A549 treated with ZK216348 at 1 μM for 4 hours (cell line): ENCODE measurements around the gene OR5C1. TPM values are rescaled to one million over a fixed set of nuclear protein-coding genes. Genes with fewer than 3 reads are reported as not detected.

Experiments
- total RNA-seq: library from RNA; stranded (reverse); fragments of 200-300 nt; extraction: Qiagen RNA extraction; gene quantifications from 5 replicates; pipeline ENCODE4 v1.2.3, GENCODE V29; 2022; ENCODE audit warnings: low read depth

OR5C1 gene
- not detected in 5 replicates for total RNA-seq

DNA sequence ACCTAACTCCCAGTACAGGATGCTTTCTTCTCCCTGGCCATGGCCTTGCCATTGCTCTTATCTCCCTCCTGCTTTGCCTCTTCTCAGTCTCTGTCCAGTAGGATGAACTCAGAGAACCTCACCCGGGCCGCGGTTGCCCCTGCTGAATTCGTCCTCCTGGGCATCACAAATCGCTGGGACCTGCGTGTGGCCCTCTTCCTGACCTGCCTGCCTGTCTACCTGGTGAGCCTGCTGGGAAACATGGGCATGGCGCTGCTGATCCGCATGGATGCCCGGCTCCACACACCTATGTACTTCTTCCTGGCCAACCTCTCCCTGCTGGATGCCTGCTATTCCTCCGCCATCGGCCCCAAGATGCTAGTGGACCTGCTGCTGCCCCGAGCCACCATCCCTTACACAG lies at the start of gene OR5C1:
OR5C1 (plus strand) TSS at position 103 of the 400 bp plus-strand sequence; CDS start at position 103, 0 bp downstream.

GRCh38 chr9:122742003-122742402 lies 46.7 kb upstream of the OR5C1 start, which contains the start of gene OR1L6:
OR1L6 (plus strand) TSS chr9:122742303; CDS start chr9:122749848, 7,545 bp downstream.

DNA sequence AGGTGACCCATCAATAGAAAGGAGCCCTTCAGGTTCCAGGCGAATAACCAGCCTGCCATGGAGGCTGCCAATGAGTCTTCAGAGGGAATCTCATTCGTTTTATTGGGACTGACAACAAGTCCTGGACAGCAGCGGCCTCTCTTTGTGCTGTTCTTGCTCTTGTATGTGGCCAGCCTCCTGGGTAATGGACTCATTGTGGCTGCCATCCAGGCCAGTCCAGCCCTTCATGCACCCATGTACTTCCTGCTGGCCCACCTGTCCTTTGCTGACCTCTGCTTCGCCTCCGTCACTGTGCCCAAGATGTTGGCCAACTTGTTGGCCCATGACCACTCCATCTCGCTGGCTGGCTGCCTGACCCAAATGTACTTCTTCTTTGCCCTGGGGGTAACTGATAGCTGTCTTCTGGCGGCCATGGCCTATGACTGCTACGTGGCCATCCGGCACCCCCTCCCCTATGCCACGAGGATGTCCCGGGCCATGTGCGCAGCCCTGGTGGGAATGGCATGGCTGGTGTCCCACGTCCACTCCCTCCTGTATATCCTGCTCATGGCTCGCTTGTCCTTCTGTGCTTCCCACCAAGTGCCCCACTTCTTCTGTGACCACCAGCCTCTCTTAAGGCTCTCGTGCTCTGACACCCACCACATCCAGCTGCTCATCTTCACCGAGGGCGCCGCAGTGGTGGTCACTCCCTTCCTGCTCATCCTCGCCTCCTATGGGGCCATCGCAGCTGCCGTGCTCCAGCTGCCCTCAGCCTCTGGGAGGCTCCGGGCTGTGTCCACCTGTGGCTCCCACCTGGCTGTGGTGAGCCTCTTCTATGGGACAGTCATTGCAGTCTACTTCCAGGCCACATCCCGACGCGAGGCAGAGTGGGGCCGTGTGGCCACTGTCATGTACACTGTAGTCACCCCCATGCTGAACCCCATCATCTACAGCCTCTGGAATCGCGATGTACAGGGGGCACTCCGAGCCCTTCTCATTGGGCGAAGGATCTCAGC lies 11.6 kb downstream of the OR5C1 start, which contains the start of gene OR1K1:
OR1K1 (plus strand) TSS at position 58 of the 995 bp plus-strand sequence; CDS start at position 58, 0 bp downstream.

Other genes with a start within 250 kb of the OR5C1 start
- not detected in 5 replicates for gene OR1N2, start 235.8 kb upstream of the OR5C1 start, total RNA-seq
- gene OR1L8, start 205.5 kb upstream of the OR5C1 start, total RNA-seq = not detected in 5 replicates
- gene OR1Q1, start 174.2 kb upstream of the OR5C1 start, total RNA-seq = 0.15 TPM in 1 of 5 replicates, not detected in the others
- gene OR1B1, start 131.3 kb upstream of the OR5C1 start, total RNA-seq = not detected in 5 replicates
- gene OR1L1, start 127.2 kb upstream of the OR5C1 start, total RNA-seq = not detected in 5 replicates
- not detected in 5 replicates for gene OR1L3, start 113.8 kb upstream of the OR5C1 start, total RNA-seq
- gene OR1L4, start 64.9 kb upstream of the OR5C1 start, total RNA-seq = not detected in 5 replicates
- gene OR1L6, start 46.6 kb upstream of the OR5C1 start, total RNA-seq = not detected in 5 replicates
- gene OR1K1, start 11.2 kb downstream of the OR5C1 start, total RNA-seq = not detected in 5 replicates
- 14.1 to 21.2 TPM (median 17.4 TPM) in 5 replicates for gene PDCL, start 39.7 kb downstream of the OR5C1 start, total RNA-seq
- gene RC3H2, start 116.4 kb downstream of the OR5C1 start, total RNA-seq = 14.8 to 26.0 TPM (median 18.3 TPM) in 5 replicates
- 3.1 to 7.5 TPM (median 5.4 TPM) in 5 replicates for gene ZBTB6, start 124.4 kb downstream of the OR5C1 start, total RNA-seq
- gene ZBTB26, start 142.6 kb downstream of the OR5C1 start, total RNA-seq = 1.8 to 2.7 TPM (median 2.3 TPM) in 5 replicates
- 11.6 to 15.3 TPM (median 15.1 TPM) in 5 replicates for gene RABGAP1, start 152.1 kb downstream of the OR5C1 start, total RNA-seq
- not detected in 5 replicates for gene GPR21, start 244.7 kb downstream of the OR5C1 start, total RNA-seq